GM18498 (cell line): ENCODE measurements around the gene CYP1A2.
A peak's percentile ranks its signal among the peaks of the same experiment; 100 is the strongest.
"Not testable (repeated sequence)": the region's sequence is repeated elsewhere in the genome, so short reads cannot be mapped to it uniquely, and the experiment has no call there.

Experiments used
- ATAC-seq: cut with Tn5 transposase; IDR thresholded peaks from one replicate; pipeline ENCODE4 v1.9.1; 2021; ENCODE audit warnings: mild to moderate bottlenecking, moderate library complexity; ENCODE audit not compliant: unreplicated experiment

Gene CYP1A2

GRCh38 chr15:74748322-74748946, at the start of gene CYP1A2:
CYP1A2 (plus strand) TSS chr15:74748845; CDS start chr15:74749739, 894 bp downstream.
- ATAC-seq, result no peak

GRCh38 chr15:74709011-74709410, 39.6 kb upstream of the CYP1A2 start:
- no peak for ATAC-seq

GRCh38 chr15:74709892-74710291, 38.8 kb upstream of the CYP1A2 start:
- no peak for ATAC-seq

- ATAC-seq, result no peak
Measured at GRCh38 chr15:74710319-74711094, 38.1 kb upstream of the CYP1A2 start.

- ATAC-seq, result no peak
Measured at GRCh38 chr15:74712311-74712710, 36.3 kb upstream of the CYP1A2 start.

GRCh38 chr15:74716651-74717050, 32.0 kb upstream of the CYP1A2 start:
- ATAC-seq, result no peak

- ATAC-seq, result no peak
Measured at GRCh38 chr15:74722591-74722990, 26.1 kb upstream of the CYP1A2 start.

- no peak for ATAC-seq
Measured at GRCh38 chr15:74723187-74723586, 25.5 kb upstream of the CYP1A2 start.

GRCh38 chr15:74723754-74724334, 24.8 kb upstream of the CYP1A2 start:
- no peak for ATAC-seq

GRCh38 chr15:74724570-74725224, 23.9 kb upstream of the CYP1A2 start:
- no peak for ATAC-seq

GRCh38 chr15:74725225-74725774, 23.3 kb upstream of the CYP1A2 start, which contains the start of gene CYP1A1:
CYP1A1 (minus strand) TSS chr15:74725528; CDS start chr15:74723097, 2,431 bp downstream.
- ATAC-seq, result no peak

- ATAC-seq, result peak; percentile 46
Measured at GRCh38 chr15:74725845-74726773, 22.5 kb upstream of the CYP1A2 start.

- no peak for ATAC-seq
Measured at GRCh38 chr15:74726774-74727164, 21.9 kb upstream of the CYP1A2 start.

GRCh38 chr15:74727727-74728126, 20.9 kb upstream of the CYP1A2 start:
- ATAC-seq, result no peak

GRCh38 chr15:74728699-74729098, 19.9 kb upstream of the CYP1A2 start:
- ATAC-seq, result not testable (repeated sequence)

- ATAC-seq, result not testable (repeated sequence)
Measured at GRCh38 chr15:74729372-74729771, 19.3 kb upstream of the CYP1A2 start.

GRCh38 chr15:74730619-74731316, 17.9 kb upstream of the CYP1A2 start:
- ATAC-seq, result no peak

GRCh38 chr15:74732846-74733245, 15.8 kb upstream of the CYP1A2 start:
- ATAC-seq, result no peak

GRCh38 chr15:74733269-74733668, 15.4 kb upstream of the CYP1A2 start:
- ATAC-seq, result no peak
